K562 (cell line): ENCODE results near the gene PCK2. TPM values are rescaled to one million over a fixed set of nuclear protein-coding genes. Genes with fewer than 3 reads are reported as not detected.

Experiments
- ARID2 ChIP-seq: fragments of 450-650 bp; IDR thresholded peaks from 2 replicates; pipeline ENCODE4 v1.6.1; 2017; ENCODE audit warnings: antibody characterized with exemption, mild to moderate bottlenecking
- CCNT2 ChIP-seq: IDR thresholded peaks from 2 replicates; pipeline ENCODE4 v1.6.1; 2011; ENCODE audit warnings: borderline replicate concordance, low read depth, mild to moderate bottlenecking, moderate library complexity, mixed read lengths, low read length; ENCODE audit not compliant: insufficient read length; ENCODE audit errors: extremely low read depth
- GABPA ChIP-seq: fragments of 200-800 bp; sonication (Bioruptor generic); conservative IDR thresholded peaks from 2 replicates; pipeline ENCODE4 v1.6.1; 2016; ENCODE audit warnings: low read depth, missing genetic modification characterization, missing compliant biosample characterization
- GTF2B ChIP-seq: IDR thresholded peaks from 2 replicates; pipeline ENCODE4 v1.6.1; 2011; ENCODE audit not compliant: insufficient read length; ENCODE audit errors: extremely low read depth
- HDAC1 ChIP-seq, 2 experiments: fragments of 450-650 bp; IDR thresholded peaks; 2 replicates each; pipeline ENCODE4 v1.6.1; 2016 to 2017; ENCODE audit warnings: inconsistent platforms in 1 of 2, mild to moderate bottlenecking in 1 of 2, moderate library complexity in 1 of 2
- HDAC2 ChIP-seq: fragments of 450-650 bp; IDR thresholded peaks from 2 replicates; pipeline ENCODE4 v1.6.1; 2016; ENCODE audit warnings: mild to moderate bottlenecking
- HMGXB4 ChIP-seq: sonication (generic); formaldehyde crosslinking; IDR thresholded peaks from 2 replicates; pipeline ENCODE4 v1.8.1; 2023; ENCODE audit warnings: mild to moderate bottlenecking, missing genetic modification reagents
- MED1 ChIP-seq: sonication (generic); formaldehyde crosslinking; IDR thresholded peaks from 2 replicates; pipeline ENCODE4 v1.8.1; 2023; ENCODE audit warnings: missing genetic modification reagents, borderline replicate concordance
- MNT ChIP-seq, 2 experiments: fragments of 450-650 bp; conservative IDR thresholded peaks; 2 replicates each; pipeline ENCODE4 v1.6.1; 2017; ENCODE audit warnings: mild to moderate bottlenecking in 2 of 2, moderate library complexity in 2 of 2
- NELFE ChIP-seq: IDR thresholded peaks from 2 replicates; pipeline ENCODE4 v1.6.1; 2011; ENCODE audit warnings: mild to moderate bottlenecking; ENCODE audit not compliant: insufficient read depth, insufficient read length
- NFE2L1 ChIP-seq: fragments of 450-650 bp; IDR thresholded peaks from 2 replicates; pipeline ENCODE4 v1.6.1; 2016; ENCODE audit warnings: missing genetic modification characterization, low read depth, mild to moderate bottlenecking, missing compliant biosample characterization, moderate library complexity, borderline replicate concordance
- NONO ChIP-seq, 2 experiments: fragments of 200-400 bp in 1 of 2; fragments of 450-650 bp in 1 of 2; formaldehyde crosslinking in 1 of 2; IDR thresholded peaks; 2 replicates each; pipeline ENCODE4 v1.6.1; 2017; ENCODE audit warnings: low read depth in 2 of 2, mild to moderate bottlenecking in 2 of 2, moderate library complexity in 2 of 2, low read length in 1 of 2
- PCBP2 ChIP-seq: fragments of 200-400 bp; formaldehyde crosslinking; IDR thresholded peaks from 2 replicates; pipeline ENCODE4 v1.6.1; 2018; ENCODE audit warnings: low read length, low read depth, mild to moderate bottlenecking, moderate library complexity; ENCODE audit not compliant: poor library complexity, severe bottlenecking
- PTTG1 ChIP-seq: fragments of 450-650 bp; IDR thresholded peaks from 2 replicates; pipeline ENCODE4 v1.6.1; 2016; ENCODE audit warnings: low read depth, mild to moderate bottlenecking, missing genetic modification characterization, missing compliant biosample characterization
- SNIP1 ChIP-seq: fragments of 450-650 bp; IDR thresholded peaks from 2 replicates; pipeline ENCODE4 v1.7.1; 2017; ENCODE audit warnings: low read depth, mild to moderate bottlenecking
- TCF7L2 ChIP-seq: fragments of 150-350 bp; IDR thresholded peaks from 2 replicates; pipeline ENCODE4 v1.6.1; 2016; ENCODE audit warnings: low read depth, mild to moderate bottlenecking, low read length, moderate library complexity
- ZNF408 ChIP-seq: fragments of 250-450 bp; sonication (Bioruptor Pico); IDR thresholded peaks from 2 replicates; pipeline ENCODE4 v1.4.0; 2020; ENCODE audit warnings: low read depth, mild to moderate bottlenecking, moderate library complexity
- ZNF592 ChIP-seq: fragments of 450-650 bp; IDR thresholded peaks from 2 replicates; pipeline ENCODE4 v1.6.1; 2017; ENCODE audit warnings: antibody characterized with exemption, mild to moderate bottlenecking
- polyA plus RNA-seq, 8 experiments: library from polyadenylated mRNA; depleted of rRNA in 4 of 8; stranded (reverse) in 5 of 8; unstranded in 3 of 8; fragments of >200 nt; fragmentation: Nextera tagmentation in 2 of 8; fragmentation: Illumina TruSeq in 1 of 8; extraction: Ambion mirVana in 2 of 8; extraction: Trizol in 1 of 8; gene quantifications; 2 replicates each; pipeline versions ENCODE4 v1.2.1 to v1.2.3, GENCODE V29; 2011 to 2014; ENCODE audit warnings: inconsistent platforms in 1 of 8, missing spikeins in 1 of 8
- total RNA-seq, 7 experiments: library from RNA; depleted of rRNA in 6 of 7; stranded (reverse); fragments of >200 nt in 6 of 7; fragmentation: Illumina TruSeq in 2 of 7; extraction: Trizol in 2 of 7; gene quantifications; 2 replicates each; pipeline versions ENCODE4 v1.2.1 to v1.2.3, GENCODE V29; 2011 to 2021; ENCODE audit warnings: low replicate concordance in 1 of 7

PCK2 gene
- total and polyA plus RNA-seq, 9 of the 15 experiments (the other 6 are each of a cell fraction or from before 2014, with no cell fraction given), result 3.3 to 60.9 (median 30.4) TPM

- TF ChIP-seq CCNT2 (peak; percentile 59), GABPA (tag) (0 out of 2 replicates have a peak, but pooled peaks have one; percentile 35), PCBP2 (no peak), NELFE (no peak), HDAC1 (IDR thresholded peaks at IDR 0.05) (no peak), HMGXB4 (no peak), ZNF592 (peak; percentile 63; the same call in 1 of the 2 replicates), NONO (IDR thresholded peaks at IDR 0.05; ENCODE audit: low read depth in 2 of 2, low read length in 1 of 2) (peak in 1 of 2 experiments; percentile 39; a peak in 1 of 4 replicates), MNT (conservative IDR thresholded peaks at IDR 0.05) (peak in 1 of 2 experiments; percentile 35; a peak in 1 of 4 replicates), NFE2L1 (tag) (no peak), ZNF408 (CRISPR knock-in tag) (no peak), HDAC2 (no peak), PTTG1 (no peak), TCF7L2 (no peak), SNIP1 (no peak), MED1 (CRISPR knock-in tag) (no peak), GTF2B (no peak), ARID2 (no peak)
Measured at GRCh38 chr14:24080888-24081738, 13.0 kb upstream of the PCK2 start (continued).
